PC-9 (cell line): ENCODE measurements around the gene LIN7B. TPM values are rescaled to one million over a fixed set of nuclear protein-coding genes. Genes with fewer than 3 reads are reported as not detected.
A peak's percentile ranks its signal among the peaks of the same experiment; 100 is the strongest.

Source experiments
- BruUV-seq: library from RNA; stranded (reverse); fragments of 400-500 nt; replicated peaks from 2 replicates; lab custom pipeline; 2021; lab: Mats Ljungman, UMichigan
- CTCF ChIA-PET: fragments of 300-600 bp; sonication (Branson Sonifier 250); formaldehyde crosslinking; loops from one replicate; lab custom pipeline; 2022; ENCODE audit warnings: antibody characterized with exemption; lab: Charles Lee
- POLR2A ChIA-PET: fragments of 300-600 bp; sonication (Branson Sonifier 250); formaldehyde crosslinking; loops from one replicate; lab custom pipeline; 2022; ENCODE audit warnings: antibody characterized with exemption; ENCODE audit not compliant: unreplicated experiment; lab: Charles Lee
- DNase-seq, 2 experiments: peaks; one replicate each; pipeline versions ENCODE4 v3.0.0 to v3.0.0-alpha.2; 2015 to 2022; ENCODE audit warnings: mixed read lengths in 1 of 2
- H2AFZ ChIP-seq: fragments of 200-600 bp; sonication (generic); 2 replicates; pipeline ENCODE4 v1.8.1; 2017; ENCODE audit warnings: antibody characterized with exemption
- H3F3A ChIP-seq: fragments of 200-600 bp; sonication (generic); 2 replicates; pipeline ENCODE4 v1.8.1; 2017; ENCODE audit warnings: antibody characterized with exemption, mild to moderate bottlenecking, low read depth; ENCODE audit not compliant: insufficient read depth
- H3K27ac ChIP-seq: fragments of 200-600 bp; sonication (generic); 2 replicates; pipeline ENCODE4 v1.6.1; 2016; ENCODE audit warnings: mixed run types
- H3K27me3 ChIP-seq: fragments of 200-600 bp; sonication (generic); 2 replicates; pipeline ENCODE4 v1.6.1; 2016; ENCODE audit warnings: low read depth, mixed run types; ENCODE audit not compliant: insufficient read depth
- H3K36me3 ChIP-seq: fragments of 200-600 bp; sonication (generic); 2 replicates; pipeline ENCODE4 v1.6.1; 2016; ENCODE audit warnings: low read depth, mixed run types
- H3K4me1 ChIP-seq: fragments of 200-600 bp; sonication (generic); replicated peaks from 2 replicates; pipeline ENCODE4 v1.6.1; 2016; ENCODE audit warnings: mixed run types; ENCODE audit not compliant: insufficient read depth
- H3K4me2 ChIP-seq: fragments of 200-600 bp; sonication (generic); 2 replicates; pipeline ENCODE4 v1.6.1; 2017; ENCODE audit warnings: mixed run types
- H3K4me3 ChIP-seq: fragments of 200-600 bp; sonication (generic); 2 replicates; pipeline ENCODE4 v1.6.1; 2016; ENCODE audit warnings: mixed run types
- H3K79me2 ChIP-seq: fragments of 200-600 bp; sonication (generic); 2 replicates; pipeline ENCODE4 v1.6.1; 2017; ENCODE audit warnings: low read depth, mixed run types
- H3K9me2 ChIP-seq: fragments of 200-600 bp; sonication (generic); 2 replicates; pipeline ENCODE4 v1.8.1; 2017; ENCODE audit warnings: mild to moderate bottlenecking; ENCODE audit not compliant: insufficient read depth
- H3K9me3 ChIP-seq: fragments of 200-600 bp; sonication (generic); 2 replicates; pipeline ENCODE4 v1.8.1; 2016; ENCODE audit warnings: low read depth; ENCODE audit not compliant: insufficient read depth
- H4K20me1 ChIP-seq: fragments of 200-600 bp; sonication (generic); 2 replicates; pipeline ENCODE4 v1.8.1; 2017; ENCODE audit not compliant: insufficient read depth
- EZH2 ChIP-seq: fragments of 200-600 bp; sonication (generic); IDR thresholded peaks from 2 replicates; pipeline ENCODE4 v1.8.0; 2017; ENCODE audit warnings: antibody characterized with exemption, low read depth
- intact Hi-C: fragments of 100-400 bp; cut with micrococcal nuclease; formaldehyde crosslinking; loops from one replicate; pipeline ENCODE4 v1.10.0; 2022; ENCODE audit not compliant: unreplicated experiment
- total RNA-seq: library from RNA; stranded (reverse); gene quantifications from 2 replicates; pipeline ENCODE4 v1.2.3, GENCODE V29; 2021
- TF ChIP-seq, protein P1 (sequence below): fragments of 200-600 bp; sonication (generic); conservative IDR thresholded peaks from 2 replicates; pipeline ENCODE4 v1.6.1; 2017; ENCODE audit warnings: mixed run types, antibody characterized with exemption, mild to moderate bottlenecking, moderate library complexity

The LIN7B gene
- total RNA-seq, 1 experiment from 2014 or later, result 7.0 TPM

GRCh38 chr19:49148044-49148682, 34.0 kb downstream of the LIN7B start:
- H3K79me2 ChIP-seq, result no peaks in the 10 kb centered on the region
- H2AFZ ChIP-seq, result no peak overlapping the region
- TF ChIP-seq, protein P1, sequence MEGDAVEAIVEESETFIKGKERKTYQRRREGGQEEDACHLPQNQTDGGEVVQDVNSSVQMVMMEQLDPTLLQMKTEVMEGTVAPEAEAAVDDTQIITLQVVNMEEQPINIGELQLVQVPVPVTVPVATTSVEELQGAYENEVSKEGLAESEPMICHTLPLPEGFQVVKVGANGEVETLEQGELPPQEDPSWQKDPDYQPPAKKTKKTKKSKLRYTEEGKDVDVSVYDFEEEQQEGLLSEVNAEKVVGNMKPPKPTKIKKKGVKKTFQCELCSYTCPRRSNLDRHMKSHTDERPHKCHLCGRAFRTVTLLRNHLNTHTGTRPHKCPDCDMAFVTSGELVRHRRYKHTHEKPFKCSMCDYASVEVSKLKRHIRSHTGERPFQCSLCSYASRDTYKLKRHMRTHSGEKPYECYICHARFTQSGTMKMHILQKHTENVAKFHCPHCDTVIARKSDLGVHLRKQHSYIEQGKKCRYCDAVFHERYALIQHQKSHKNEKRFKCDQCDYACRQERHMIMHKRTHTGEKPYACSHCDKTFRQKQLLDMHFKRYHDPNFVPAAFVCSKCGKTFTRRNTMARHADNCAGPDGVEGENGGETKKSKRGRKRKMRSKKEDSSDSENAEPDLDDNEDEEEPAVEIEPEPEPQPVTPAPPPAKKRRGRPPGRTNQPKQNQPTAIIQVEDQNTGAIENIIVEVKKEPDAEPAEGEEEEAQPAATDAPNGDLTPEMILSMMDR, result no peak
- TF ChIP-seq EZH2, result no peak
- POLR2A ChIA-PET, result interaction anchor here (0.6 kb wide), 1 partner anchor 54 kb away, joined by 6 read pairs; no protein-coding TSS in a partner anchor
- no peaks in the 10 kb centered on the region for H3K9me2 ChIP-seq
- intact Hi-C loops, result loop anchor here (2.0 kb wide), 1 partner anchor 29 kb away; the partner anchor contains the start of genes C19orf73 and PPFIA3
- H3K27ac ChIP-seq, result no peak overlapping the region
- CTCF ChIA-PET, result no interaction called here
- H3K36me3 ChIP-seq, result no peaks in the 10 kb centered on the region
- DNase-seq, result no peak
- H3K27me3 ChIP-seq, result no peaks in the 10 kb centered on the region
- no TSS peak for BruUV-seq
- H3K4me3 ChIP-seq, result peak overlapping the region; percentile 88; the same call in 1 of the 2 replicates
- H3K4me2 ChIP-seq, result peak overlapping the region; percentile 99
- no peaks in the 10 kb centered on the region for H4K20me1 ChIP-seq
- H3K9me3 ChIP-seq, result no peaks in the 10 kb centered on the region
- H3F3A ChIP-seq, result peaks cover 24% of the 10 kb centered on the region; the same call in 1 of the 2 replicates
- peaks cover 16% of the 10 kb centered on the region; the same call in 1 of the 2 replicates for H3K4me1 ChIP-seq

GRCh38 chr19:49148784-49149651, 34.8 kb downstream of the LIN7B start:
- Histone ChIP-seq H3K27ac (0 out of 2 replicates have a peak overlapping the region, but pooled peaks have one; percentile 37), H3K9me3 (no peaks in the 10 kb centered on the region), H3K4me1 (peaks cover 16% of the 10 kb centered on the region; the same call in 1 of the 2 replicates), H3K79me2 (no peaks in the 10 kb centered on the region), H3F3A (peaks cover 24% of the 10 kb centered on the region; the same call in 1 of the 2 replicates), H3K4me3 (peak overlapping the region; percentile 88), H3K27me3 (no peaks in the 10 kb centered on the region), H3K9me2 (no peaks in the 10 kb centered on the region), H3K4me2 (peak overlapping the region; percentile 99), H4K20me1 (no peaks in the 10 kb centered on the region), H3K36me3 (no peaks in the 10 kb centered on the region), H2AFZ (peak overlapping the region; percentile 92)
- no TSS peak for BruUV-seq
- POLR2A ChIA-PET, result interaction anchor here (0.6 kb wide), 4 partner anchors 16 to 76 kb away, joined by 5 to 15 read pairs (median 10); no protein-coding TSS in a partner anchor
- DNase-seq, result peak; percentile 95 to 100
- TF ChIP-seq EZH2, result no peak
- TF ChIP-seq, protein P1, result no peak
- CTCF ChIA-PET, result interaction anchor here (0.6 to 0.9 kb wide), 4 partner anchors 50 to 354 kb away, joined by 3 to 7 read pairs (median 5); no protein-coding TSS in a partner anchor
- intact Hi-C loops, result loop anchor here (2.0 kb wide), 1 partner anchor 30 kb away; the partner anchor contains the start of genes C19orf73 and PPFIA3

DNA sequence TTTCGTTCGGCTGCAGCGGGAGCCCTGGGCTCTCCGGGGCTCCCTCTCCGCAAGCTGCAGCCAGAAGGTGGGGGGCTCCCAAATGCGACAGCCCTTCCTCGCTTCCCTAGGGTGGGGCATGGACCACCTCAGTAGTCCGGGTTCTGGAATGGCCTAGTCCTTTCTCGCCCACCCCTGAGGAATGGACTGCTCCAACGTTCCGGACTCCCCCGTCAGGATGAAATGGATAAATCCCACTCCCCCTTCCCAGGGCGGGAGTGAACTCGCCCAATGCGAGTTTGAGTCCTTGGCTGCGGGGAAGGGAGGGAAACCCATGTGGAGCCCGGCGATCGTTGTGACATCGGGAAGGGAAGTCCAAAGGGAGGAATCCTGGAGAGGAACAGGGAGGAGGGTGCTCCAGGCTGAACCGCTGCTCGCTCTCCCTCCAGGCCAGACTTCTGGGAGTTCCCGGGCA, 35.5 kb downstream of the LIN7B start:
- Histone ChIP-seq H4K20me1 (no peaks in the 10 kb centered on the region), H3K9me2 (no peaks in the 10 kb centered on the region), H3K4me2 (peak overlapping the region; percentile 99), H3K4me1 (peaks cover 16% of the 10 kb centered on the region; the same call in 1 of the 2 replicates), H3K79me2 (no peaks in the 10 kb centered on the region), H3K36me3 (no peaks in the 10 kb centered on the region), H3F3A (peaks cover 24% of the 10 kb centered on the region; the same call in 1 of the 2 replicates), H2AFZ (peak overlapping the region; percentile 92), H3K27ac (peak overlapping the region; percentile 37), H3K4me3 (peak overlapping the region; percentile 88), H3K9me3 (no peaks in the 10 kb centered on the region), H3K27me3 (no peaks in the 10 kb centered on the region)
- TSS peak; percentile 80 for BruUV-seq
- TF ChIP-seq, protein P1, result no peak
- no peak for TF ChIP-seq EZH2
- intact Hi-C loops, result loop anchor here (2.0 kb wide), 1 partner anchor 31 kb away; the partner anchor contains the start of genes C19orf73 and PPFIA3
- CTCF ChIA-PET, result interaction anchor here (0.6 to 0.9 kb wide), 3 partner anchors 49 to 59 kb away, joined by 3 to 7 read pairs (median 5); no protein-coding TSS in a partner anchor
- POLR2A ChIA-PET, result interaction anchor here (0.6 kb wide), 1 partner anchor 307 kb away, joined by 9 read pairs; no protein-coding TSS in a partner anchor
- peak; percentile 61 to 70 for DNase-seq
